ENCODE results near the gene CRYGB. TPM values are rescaled to one million over a fixed set of nuclear protein-coding genes. Genes with fewer than 3 reads are reported as not detected.

Gene CRYGB
- polyA plus RNA-seq, 3 donors, result not detected

DNA sequence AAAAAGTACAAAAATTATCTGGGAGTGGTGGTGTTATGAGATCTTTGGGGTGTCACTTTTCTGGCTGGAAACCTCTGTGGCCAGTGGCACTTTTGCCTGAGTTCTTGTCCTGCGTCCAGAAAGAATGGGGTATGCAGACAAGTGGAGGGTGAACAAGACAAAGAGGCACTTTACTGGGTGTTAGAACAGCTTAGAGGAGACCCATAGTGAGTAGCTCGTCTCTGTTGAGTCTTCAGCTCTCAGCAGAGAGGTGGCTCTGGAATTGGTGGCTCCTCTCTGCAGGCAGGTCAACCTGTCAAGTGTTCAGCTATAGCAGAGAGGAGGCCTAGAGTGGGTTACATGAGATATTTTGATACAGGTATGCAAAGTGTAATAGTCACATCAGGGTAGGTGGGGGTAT is 47.7 kb downstream of the CRYGB start:
- H3K9ac ChIP-seq (ENCODE audit: insufficient read depth, low read length, poor library complexity, severe bottlenecking), result no peak overlapping the region
- no peak overlapping the region for H3K27ac ChIP-seq (ENCODE audit: low read depth in 1 of 2, low read length in 2 of 2)
- intact Hi-C loops (cut with micrococcal nuclease), result no loop called here
- peaks cover 37% of the 10 kb centered on the region for H3K4me1 Mint-ChIP-seq
- TF ChIP-seq CTCF (IDR thresholded peaks at IDR 0.05), result no peak
- H3K36me3 Mint-ChIP-seq, result no peaks in the 10 kb centered on the region
- WGBS (ENCODE audit: insufficient coverage), result 100% methylated on average over 2 of the region's 2 CpGs
- H2AFZ ChIP-seq (ENCODE audit: insufficient read depth, low read depth, low read length, poor library complexity, severe bottlenecking), result no peak overlapping the region
- H3K4me3 ChIP-seq (replicated peaks in 1 of 3; ENCODE audit: low read depth in 2 of 3, low read length in 3 of 3), result no peak overlapping the region
- no peak for DNase-seq
- no peak overlapping the region for H3K27ac Mint-ChIP-seq
- H3K9me3 ChIP-seq (replicated peaks in 1 of 2; ENCODE audit: control insufficient read depth in 1 of 2, insufficient read depth in 1 of 2, low read length in 2 of 2), result no peaks in the 10 kb centered on the region
- no peaks in the 10 kb centered on the region for H3K27me3 ChIP-seq (ENCODE audit: control insufficient read depth in 2 of 2, insufficient read depth in 2 of 2, low read length in 2 of 2)
- H3K9me3 Mint-ChIP-seq, result peaks cover 0 to 6% (median 0%) of the 10 kb centered on the region in 7 donors
- H3K79me2 ChIP-seq (ENCODE audit: insufficient read depth, low read length), result no peaks in the 10 kb centered on the region
- H3K27me3 Mint-ChIP-seq (ENCODE audit: low read depth in 3 of 3), result peaks cover 0 to 3% (median 0%) of the 10 kb centered on the region in 3 donors
- H3K4me2 ChIP-seq (replicated peaks; ENCODE audit: extremely low read depth, low read length, poor library complexity, severe bottlenecking), result no peak overlapping the region
- H3K36me3 ChIP-seq (replicated peaks in 1 of 2; ENCODE audit: control insufficient read depth in 1 of 2, insufficient read depth in 2 of 2, low read length in 2 of 2), result no peaks in the 10 kb centered on the region
- H3K4me3 Mint-ChIP-seq, result no peak overlapping the region
- H3K4me1 ChIP-seq (ENCODE audit: control insufficient read depth in 1 of 2, insufficient read depth in 2 of 2, low read length in 2 of 2), result peaks cover 0 to 18% of the 10 kb centered on the region in 2 donors
- H4K20me1 ChIP-seq (ENCODE audit: insufficient read depth, low read length), result no peaks in the 10 kb centered on the region

GRCh38 chr2:208097801-208098200 is 48.2 kb downstream of the CRYGB start:
- H3K9ac ChIP-seq (ENCODE audit: insufficient read depth, low read length, poor library complexity, severe bottlenecking), result no peak overlapping the region
- Mint-ChIP-seq H3K36me3 (no peaks in the 10 kb centered on the region), H3K27me3 (ENCODE audit: low read depth in 3 of 3) (peaks cover 0 to 3% (median 0%) of the 10 kb centered on the region in 3 donors), H3K9me3 (peaks cover 0 to 6% (median 0%) of the 10 kb centered on the region in 7 donors), H3K4me1 (peaks cover 42% of the 10 kb centered on the region), H3K4me3 (no peak overlapping the region), H3K27ac (no peak overlapping the region)
- H3K4me1 ChIP-seq (ENCODE audit: control insufficient read depth in 1 of 2, insufficient read depth in 2 of 2, low read length in 2 of 2), result peaks cover 0 to 18% of the 10 kb centered on the region in 2 donors
- no peaks in the 10 kb centered on the region for H3K79me2 ChIP-seq (ENCODE audit: insufficient read depth, low read length)
- H3K27me3 ChIP-seq (ENCODE audit: control insufficient read depth in 2 of 2, insufficient read depth in 2 of 2, low read length in 2 of 2), result no peaks in the 10 kb centered on the region
- no peaks in the 10 kb centered on the region for H4K20me1 ChIP-seq (ENCODE audit: insufficient read depth, low read length)
- no peak overlapping the region for H3K27ac ChIP-seq (ENCODE audit: low read depth in 1 of 2, low read length in 2 of 2)
- WGBS (ENCODE audit: insufficient coverage), result 100% methylated on average over 2 of the region's 5 CpGs
- H3K4me2 ChIP-seq (replicated peaks; ENCODE audit: extremely low read depth, low read length, poor library complexity, severe bottlenecking), result no peak overlapping the region
- intact Hi-C loops (cut with micrococcal nuclease), result no loop called here
- H3K36me3 ChIP-seq (replicated peaks in 1 of 2; ENCODE audit: control insufficient read depth in 1 of 2, insufficient read depth in 2 of 2, low read length in 2 of 2), result no peaks in the 10 kb centered on the region
- no peak for TF ChIP-seq CTCF (IDR thresholded peaks at IDR 0.05)
- H3K4me3 ChIP-seq (replicated peaks in 1 of 3; ENCODE audit: low read depth in 2 of 3, low read length in 3 of 3), result no peak overlapping the region
- H2AFZ ChIP-seq (ENCODE audit: insufficient read depth, low read depth, low read length, poor library complexity, severe bottlenecking), result no peak overlapping the region
- DNase-seq, result no peak
- no peaks in the 10 kb centered on the region for H3K9me3 ChIP-seq (replicated peaks in 1 of 2; ENCODE audit: control insufficient read depth in 1 of 2, insufficient read depth in 1 of 2, low read length in 2 of 2)

All from CD14-positive monocyte (primary cell).